Stimulated activated CD4-positive, alpha-beta T cell treated with anti-CD3 and anti-CD28 coated beads, Interleukin-15, amount 100 ng/mL, for 48 hours (primary cell): ENCODE data around the gene ANO9.

Source experiments
- DNase-seq, 2 donors: peaks; one replicate each; pipeline ENCODE4 v3.0.0-alpha.2; 2020; ENCODE audit warnings: low read depth in 2 of 2

ANO9 gene

GRCh38 chr11:452916-453527, 11.2 kb upstream of the ANO9 start:
- no peak for DNase-seq

- DNase-seq: no peak
These were observed 10.5 kb upstream of the ANO9 start for GRCh38 chr11:452203-452744.

DNA sequence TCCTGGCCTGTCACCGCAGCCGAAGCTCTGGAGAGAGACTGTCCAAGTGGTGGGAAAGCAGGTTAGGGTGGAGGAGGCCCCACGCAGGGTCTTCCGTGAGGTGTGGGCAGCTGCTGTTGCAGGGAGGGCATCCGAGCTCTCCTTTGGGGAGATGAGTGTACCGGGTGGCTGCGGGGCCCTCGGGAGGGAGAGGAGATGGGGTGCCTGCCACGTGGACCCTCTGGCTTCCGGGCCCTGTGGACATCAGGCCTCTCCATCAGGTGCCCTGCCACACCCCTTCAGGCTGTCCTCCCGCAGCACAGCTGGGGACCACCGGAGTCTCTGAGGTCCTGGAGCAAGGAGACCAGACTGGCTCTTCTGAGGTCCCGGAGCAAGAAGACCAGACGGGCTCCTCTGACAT, 9.9 kb upstream of the ANO9 start:
- no peak for DNase-seq

DNA sequence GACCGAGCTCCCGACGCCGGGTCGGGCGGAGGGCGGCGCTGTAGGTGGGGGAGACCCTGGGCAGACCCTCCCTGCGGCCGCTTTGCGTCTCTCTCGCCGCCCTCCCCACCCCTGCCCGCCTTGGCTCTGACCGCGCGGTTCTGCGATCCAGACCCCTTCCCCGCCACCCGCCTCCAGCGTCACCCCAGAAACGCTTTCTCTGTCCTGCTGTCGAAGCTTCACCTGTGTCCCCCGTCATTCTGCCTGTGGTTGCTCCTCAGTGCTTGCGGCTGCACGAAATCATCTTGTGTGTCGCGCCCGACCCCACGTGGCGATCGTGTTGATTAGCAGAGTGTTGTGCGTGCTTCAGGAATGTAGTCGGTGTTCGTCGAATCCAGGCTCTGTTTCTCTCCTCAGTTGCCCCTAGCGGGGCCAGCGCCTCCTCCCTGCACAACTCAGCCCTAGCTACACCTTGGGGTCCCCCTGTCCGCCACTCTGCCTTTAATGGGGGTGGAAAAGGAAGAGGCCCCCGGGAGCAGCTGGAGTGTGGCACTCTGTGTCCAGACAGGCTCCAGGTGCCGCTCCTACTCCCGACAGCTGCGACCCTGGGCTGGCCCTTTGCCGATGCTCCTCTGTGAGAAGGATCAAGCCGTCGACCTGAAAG, 9.1 kb upstream of the ANO9 start:
- DNase-seq: peak; percentile 53 to 56

- DNase-seq: peak; percentile 90 to 92
These were observed 8.3 kb upstream of the ANO9 start, which contains the start of gene PTDSS2 for GRCh38 chr11:449889-450808. TSS of gene PTDSS2 (plus strand) at chr11:450279. CDS start at chr11:450456, 177 bp downstream.

DNA sequence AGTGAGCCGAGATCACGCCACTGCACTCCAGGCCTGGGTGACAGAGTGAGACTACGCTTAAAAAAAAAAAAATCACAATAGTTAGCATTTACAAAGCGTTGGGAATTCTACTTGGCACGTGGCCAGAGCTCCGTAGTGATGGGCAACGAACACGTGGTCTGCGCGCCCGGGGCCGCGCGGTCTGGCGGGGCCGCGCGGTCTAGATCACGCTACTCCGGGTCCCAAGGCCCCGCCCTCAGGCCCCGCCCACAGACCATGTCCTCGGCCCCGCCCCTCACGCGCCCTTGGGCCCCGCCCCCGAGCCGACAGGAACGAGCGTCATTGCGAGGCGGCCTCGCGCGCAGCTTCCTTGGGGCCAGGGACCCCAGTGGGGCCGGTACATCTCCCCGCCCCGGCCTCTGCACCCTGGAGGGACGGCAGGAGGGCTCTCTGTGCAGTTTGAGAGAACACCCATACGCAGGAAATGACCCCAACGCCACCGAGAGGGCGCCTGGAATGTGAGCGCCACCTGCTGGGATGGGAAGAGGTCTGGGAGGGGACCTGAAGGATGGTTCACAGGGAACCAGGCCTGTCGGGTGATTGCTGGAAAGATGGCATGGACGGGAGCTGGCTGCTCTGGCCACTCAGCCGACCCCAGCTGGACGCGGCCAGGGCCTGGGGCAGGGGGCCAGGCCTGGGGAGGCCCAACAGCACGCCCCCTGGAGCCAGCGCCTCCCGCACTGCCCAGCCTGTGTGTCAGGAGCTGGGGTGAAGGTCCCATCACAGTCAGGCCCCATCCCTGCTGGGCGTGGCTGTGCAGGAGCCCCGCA, 6.3 kb upstream of the ANO9 start:
- DNase-seq: peak; percentile 92 to 98

- no peak for DNase-seq
These were observed 5.1 kb upstream of the ANO9 start for GRCh38 chr11:446891-447290.

- no peak for DNase-seq
These were observed 4.2 kb upstream of the ANO9 start for GRCh38 chr11:445765-446588.

GRCh38 chr11:444396-445144, 2.8 kb upstream of the ANO9 start:
- DNase-seq: no peak

DNA sequence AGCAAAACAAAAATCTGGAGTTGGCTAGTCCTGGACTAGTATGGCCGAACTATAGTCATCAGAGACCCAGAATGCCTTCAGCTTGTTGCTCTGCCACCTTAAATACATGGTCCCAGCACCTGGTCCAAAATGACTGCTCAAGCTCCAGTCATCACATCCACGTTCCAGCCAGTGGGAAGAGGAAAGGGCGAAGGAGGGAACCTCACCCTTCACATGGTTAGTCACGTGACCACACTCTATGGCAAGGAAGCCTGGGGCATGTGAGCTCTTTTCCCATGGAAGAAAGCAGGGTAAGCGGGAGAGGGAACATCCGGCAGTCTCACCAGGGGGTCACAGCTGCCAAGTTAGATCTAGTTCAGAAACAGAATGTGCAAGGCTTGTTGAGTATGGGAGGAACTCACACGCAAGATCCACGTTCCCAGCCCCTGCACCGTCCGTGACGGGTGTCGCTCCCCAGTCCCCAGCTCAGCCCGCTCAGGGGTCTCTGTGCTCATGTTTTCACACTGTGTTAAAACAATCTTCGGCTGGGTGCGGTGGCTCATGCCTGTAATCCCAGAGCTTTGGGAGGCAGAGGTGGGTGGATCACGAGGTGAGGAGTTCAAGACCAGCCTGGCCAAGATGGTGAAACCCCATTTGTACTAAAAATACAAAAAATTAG, 1.9 kb upstream of the ANO9 start:
- no peak for DNase-seq

DNA sequence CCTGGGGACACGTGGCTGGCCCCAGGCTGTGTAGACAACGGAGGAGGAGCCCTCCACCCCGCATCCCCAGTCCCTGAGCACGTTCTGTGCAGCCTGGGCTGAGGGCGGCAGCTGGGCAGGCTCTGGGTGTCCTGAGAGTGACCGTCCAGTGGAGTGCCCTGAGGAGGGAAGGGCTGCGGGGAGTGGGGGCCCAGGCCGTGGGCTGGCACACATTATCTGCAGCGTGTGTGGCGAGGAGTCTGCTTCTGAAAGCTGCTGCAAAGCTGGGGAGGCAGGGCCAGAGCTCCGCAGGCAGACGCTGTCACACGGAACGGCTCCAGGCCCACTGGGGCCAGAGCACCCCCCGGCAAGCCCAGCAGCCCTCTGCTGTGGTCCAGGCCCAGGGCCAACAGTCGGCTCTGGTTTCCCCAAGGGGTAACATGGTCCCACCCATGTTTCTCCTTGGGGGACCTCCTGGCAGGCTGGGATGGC, 835 bp upstream of the ANO9 start:
- no peak for DNase-seq

- DNase-seq: no peak
These were observed 781 bp downstream of the ANO9 start for GRCh38 chr11:441043-441417.

DNA sequence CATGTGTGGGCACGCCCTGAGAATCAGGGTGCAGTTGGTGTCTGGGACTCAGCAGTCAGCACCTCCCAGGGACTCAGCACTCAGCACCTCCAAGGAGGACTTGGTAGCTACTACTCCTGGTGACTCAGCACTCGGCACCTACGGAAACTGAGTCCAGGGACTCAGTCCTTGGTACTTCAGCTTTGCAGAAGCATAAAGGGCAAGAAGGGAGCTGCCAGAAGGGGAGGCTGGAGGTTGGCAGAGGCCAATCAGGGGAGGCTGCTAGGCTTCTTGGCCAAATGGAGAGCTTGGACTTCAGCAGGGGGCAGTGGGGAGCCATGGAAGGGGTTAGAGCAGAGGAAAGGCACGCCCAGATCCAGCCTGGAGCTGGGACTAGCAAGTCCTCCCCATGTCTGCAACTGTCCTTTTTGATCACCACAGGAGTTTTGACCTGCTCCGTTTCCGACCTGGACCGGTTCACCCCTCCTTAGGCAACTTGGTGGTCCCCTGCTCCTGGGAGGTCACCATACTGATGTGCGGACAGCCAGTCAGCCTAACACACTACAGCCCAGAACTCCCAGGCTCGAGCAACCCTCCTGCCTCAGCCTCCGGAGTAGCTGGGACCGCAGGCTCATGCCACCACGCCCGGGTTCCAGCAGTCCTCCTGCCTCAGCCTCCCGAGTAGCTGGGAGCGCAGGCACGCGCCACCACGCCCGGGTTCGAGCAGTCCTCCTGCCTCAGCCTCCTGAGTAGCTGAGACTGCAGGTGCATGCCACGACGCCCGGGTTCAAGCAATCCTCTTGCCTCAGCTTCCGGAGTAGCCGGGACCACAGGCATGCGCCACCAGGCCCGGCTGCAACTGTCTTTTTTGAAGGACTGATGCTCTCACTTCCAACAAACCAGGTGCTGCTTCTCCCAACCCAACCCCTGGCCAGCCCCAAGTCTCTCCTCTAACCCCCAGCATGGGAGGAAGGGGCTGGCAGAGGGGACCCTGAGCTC, 1.5 kb downstream of the ANO9 start:
- no peak for DNase-seq

GRCh38 chr11:439315-440064, 2.3 kb downstream of the ANO9 start:
- no peak for DNase-seq

- no peak for DNase-seq
These were observed 3.5 kb downstream of the ANO9 start for GRCh38 chr11:438101-438844.

DNA sequence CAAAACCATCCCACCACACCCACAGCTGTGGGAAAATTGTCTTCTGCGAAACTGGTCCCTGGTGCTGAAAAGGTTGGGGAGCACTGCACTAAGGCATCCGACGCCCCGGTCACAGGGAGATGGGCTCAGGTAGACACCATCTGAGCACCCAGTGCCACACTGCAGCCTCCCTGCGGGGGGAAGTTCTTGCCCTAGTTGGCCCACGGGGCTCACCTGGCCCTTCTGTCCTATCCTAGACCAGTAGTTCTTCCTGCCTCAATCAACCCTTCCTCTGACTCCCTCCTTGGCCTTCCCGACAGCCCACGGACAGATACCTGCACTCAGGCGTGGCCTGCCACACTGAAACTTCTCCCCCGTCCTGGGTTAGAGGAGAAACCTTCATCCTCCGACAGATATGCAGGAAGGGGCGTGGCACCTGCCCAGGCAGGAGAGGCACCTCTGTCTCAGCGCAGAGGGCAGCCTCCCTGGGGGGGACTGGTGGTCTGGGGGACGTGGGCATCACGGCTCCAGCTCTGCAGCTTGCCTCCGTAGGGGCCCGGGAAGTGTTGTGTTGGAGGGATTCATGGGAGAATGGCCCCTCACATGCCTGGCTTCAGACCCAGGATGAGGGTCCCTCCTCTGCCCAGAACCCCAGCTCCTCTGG, 4.5 kb downstream of the ANO9 start:
- DNase-seq: no peak
